Measurements from ENCODE around the gene SLC27A3.

GRCh38 chr1:153774026-153774595, 1.1 kb upstream of the SLC27A3 start:
- no peak for TF ChIP-seq POLR2A (IDR thresholded peaks at IDR 0.05)
- TF ChIP-seq, protein P1, sequence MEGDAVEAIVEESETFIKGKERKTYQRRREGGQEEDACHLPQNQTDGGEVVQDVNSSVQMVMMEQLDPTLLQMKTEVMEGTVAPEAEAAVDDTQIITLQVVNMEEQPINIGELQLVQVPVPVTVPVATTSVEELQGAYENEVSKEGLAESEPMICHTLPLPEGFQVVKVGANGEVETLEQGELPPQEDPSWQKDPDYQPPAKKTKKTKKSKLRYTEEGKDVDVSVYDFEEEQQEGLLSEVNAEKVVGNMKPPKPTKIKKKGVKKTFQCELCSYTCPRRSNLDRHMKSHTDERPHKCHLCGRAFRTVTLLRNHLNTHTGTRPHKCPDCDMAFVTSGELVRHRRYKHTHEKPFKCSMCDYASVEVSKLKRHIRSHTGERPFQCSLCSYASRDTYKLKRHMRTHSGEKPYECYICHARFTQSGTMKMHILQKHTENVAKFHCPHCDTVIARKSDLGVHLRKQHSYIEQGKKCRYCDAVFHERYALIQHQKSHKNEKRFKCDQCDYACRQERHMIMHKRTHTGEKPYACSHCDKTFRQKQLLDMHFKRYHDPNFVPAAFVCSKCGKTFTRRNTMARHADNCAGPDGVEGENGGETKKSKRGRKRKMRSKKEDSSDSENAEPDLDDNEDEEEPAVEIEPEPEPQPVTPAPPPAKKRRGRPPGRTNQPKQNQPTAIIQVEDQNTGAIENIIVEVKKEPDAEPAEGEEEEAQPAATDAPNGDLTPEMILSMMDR (IDR thresholded peaks at IDR 0.05), result no peak
- TF ChIP-seq EP300 (IDR thresholded peaks at IDR 0.05), result no peak

Data from sigmoid colon (tissue), 4 donors.